Activated CD4-positive, alpha-beta T cell treated with anti-CD3 and anti-CD28 coated beads, Interleukin-2, amount 50 U/mL, for 4 hours (primary cell): ENCODE data around the gene CFLAR.
"Not testable (repeated sequence)": the region's sequence is repeated elsewhere in the genome, so short reads cannot be mapped to it uniquely, and the experiment has no call there.

Experiments
- DNase-seq, 2 experiments: peaks; one replicate each; pipeline ENCODE4 v3.0.0-alpha.2; 2020

CFLAR gene

GRCh38 chr2:201184248-201184647, 68.3 kb downstream of the CFLAR start:
- DNase-seq: not testable (repeated sequence)

- no peak for DNase-seq
Measured at GRCh38 chr2:201185863-201186262, 69.9 kb downstream of the CFLAR start.

GRCh38 chr2:201186982-201187381, 71.0 kb downstream of the CFLAR start:
- no peak for DNase-seq

- DNase-seq: no peak
Measured at GRCh38 chr2:201188449-201188848, 72.5 kb downstream of the CFLAR start.

GRCh38 chr2:201191132-201191875, 75.3 kb downstream of the CFLAR start:
- no peak for DNase-seq

GRCh38 chr2:201194097-201194496, 78.1 kb downstream of the CFLAR start:
- no peak for DNase-seq

- no peak for DNase-seq
Measured at GRCh38 chr2:201195331-201195730, 79.4 kb downstream of the CFLAR start.

- no peak for DNase-seq
Measured at GRCh38 chr2:201196003-201196402, 80.0 kb downstream of the CFLAR start.

- DNase-seq: no peak
Measured at GRCh38 chr2:201196803-201197202, 80.8 kb downstream of the CFLAR start.

- DNase-seq: no peak
Measured at GRCh38 chr2:201197781-201198180, 81.8 kb downstream of the CFLAR start.

- no peak for DNase-seq
Measured at GRCh38 chr2:201199847-201200246, 83.9 kb downstream of the CFLAR start.

- DNase-seq: no peak
Measured at GRCh38 chr2:201200345-201200744, 84.4 kb downstream of the CFLAR start.

GRCh38 chr2:201201371-201201770, 85.4 kb downstream of the CFLAR start:
- no peak for DNase-seq

GRCh38 chr2:201203916-201204654, 88.1 kb downstream of the CFLAR start:
- no peak for DNase-seq

GRCh38 chr2:201204655-201205514, 88.9 kb downstream of the CFLAR start:
- no peak for DNase-seq

- no peak for DNase-seq
Measured at GRCh38 chr2:201205515-201205849, 89.5 kb downstream of the CFLAR start.

GRCh38 chr2:201208563-201209252, 92.7 kb downstream of the CFLAR start:
- no peak for DNase-seq

GRCh38 chr2:201215963-201216362, 100.0 kb downstream of the CFLAR start:
- no peak for DNase-seq

GRCh38 chr2:201216918-201217317, 101.0 kb downstream of the CFLAR start:
- DNase-seq: no peak

- no peak for DNase-seq
Measured at GRCh38 chr2:201218780-201219179, 102.8 kb downstream of the CFLAR start.

- DNase-seq: no peak
Measured at GRCh38 chr2:201219328-201220096, 103.5 kb downstream of the CFLAR start.

- peak; percentile 43 for DNase-seq
Measured at GRCh38 chr2:201220102-201220570, 104.2 kb downstream of the CFLAR start.
